SK-N-MC (cell line): ENCODE data around the gene OR52E2.

Experiments used
- EZH2 ChIP-seq: fragments of 200-600 bp; sonication (generic); IDR thresholded peaks from one replicate; pipeline ENCODE4 v1.6.1; 2017; ENCODE audit warnings: antibody characterized with exemption
- POLR2AphosphoS5 ChIP-seq: IDR thresholded peaks from 2 replicates; pipeline ENCODE4 v1.6.1; 2012; ENCODE audit warnings: mild to moderate bottlenecking, low read depth, low read length, borderline replicate concordance

DNA sequence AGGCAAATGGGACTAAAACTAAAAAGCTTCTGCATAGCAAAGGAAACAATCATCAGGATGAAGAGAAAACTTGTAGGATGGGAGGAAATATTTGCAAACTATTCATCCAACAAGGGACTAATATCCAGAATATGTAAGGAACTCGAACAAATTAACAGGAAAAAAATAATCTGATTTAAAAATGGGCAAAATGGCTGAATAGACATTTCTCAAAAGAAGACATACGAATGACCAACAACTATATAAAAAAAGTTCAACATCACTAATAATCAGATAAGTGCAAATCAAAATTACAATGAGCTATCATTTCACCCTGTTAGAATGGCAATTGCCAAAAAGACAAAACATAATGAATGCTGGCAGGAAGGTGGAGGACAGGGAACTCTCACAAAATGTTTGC, 22.0 kb upstream of the OR52E2 start:
- TF ChIP-seq POLR2AphosphoS5 = no peak
- no peak for TF ChIP-seq EZH2
